ENCODE results near the gene KIAA1217. TPM values are rescaled to one million over a fixed set of nuclear protein-coding genes. Genes with fewer than 3 reads are reported as not detected.

KIAA1217 gene
- total and polyA plus RNA-seq, 12 donors, result 10.8 to 73.7 (median 40.8) TPM

DNA sequence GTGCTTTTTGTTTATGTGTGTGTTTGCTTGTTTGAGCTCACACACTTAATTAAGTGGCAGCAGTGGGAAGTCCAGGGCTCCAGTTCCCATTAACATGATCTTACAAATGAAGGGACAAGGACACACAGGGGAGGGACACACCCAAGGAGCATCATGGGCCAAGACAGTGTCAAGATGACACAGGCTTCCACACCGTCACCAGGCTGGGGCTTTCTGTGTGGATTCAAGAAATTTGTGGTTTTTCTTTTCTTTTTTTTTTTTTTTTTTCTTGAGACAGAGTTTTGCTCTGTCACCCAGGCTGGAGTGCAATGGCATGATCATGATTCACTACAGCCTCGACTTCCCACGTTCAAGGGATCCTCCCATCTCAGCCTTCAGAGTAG is 173.6 kb downstream of the KIAA1217 start:
- Histone ChIP-seq H3K27me3 (no peaks in the 10 kb centered on the region), H3K4me1 (replicated peaks in 1 of 2) (peaks cover 14 to 26% of the 10 kb centered on the region in 2 donors), H3K36me3 (replicated peaks in 1 of 2) (no peaks in the 10 kb centered on the region), H3K4me3 (no peak overlapping the region), H3K9me3 (replicated peaks in 1 of 3) (no peaks in the 10 kb centered on the region), H3K27ac (peak overlapping the region; percentile 33 to 90 (median 74))
- DNase-seq, result peak in 2 of 7 donors; percentile 20 to 37
- intact Hi-C loops (cut with DNase I), result no loop called here
- WGBS, 4 donors, result 31 to 62% (median 54%) methylated on average over 3 of the region's 3 CpGs
- TF ChIP-seq, protein P1, sequence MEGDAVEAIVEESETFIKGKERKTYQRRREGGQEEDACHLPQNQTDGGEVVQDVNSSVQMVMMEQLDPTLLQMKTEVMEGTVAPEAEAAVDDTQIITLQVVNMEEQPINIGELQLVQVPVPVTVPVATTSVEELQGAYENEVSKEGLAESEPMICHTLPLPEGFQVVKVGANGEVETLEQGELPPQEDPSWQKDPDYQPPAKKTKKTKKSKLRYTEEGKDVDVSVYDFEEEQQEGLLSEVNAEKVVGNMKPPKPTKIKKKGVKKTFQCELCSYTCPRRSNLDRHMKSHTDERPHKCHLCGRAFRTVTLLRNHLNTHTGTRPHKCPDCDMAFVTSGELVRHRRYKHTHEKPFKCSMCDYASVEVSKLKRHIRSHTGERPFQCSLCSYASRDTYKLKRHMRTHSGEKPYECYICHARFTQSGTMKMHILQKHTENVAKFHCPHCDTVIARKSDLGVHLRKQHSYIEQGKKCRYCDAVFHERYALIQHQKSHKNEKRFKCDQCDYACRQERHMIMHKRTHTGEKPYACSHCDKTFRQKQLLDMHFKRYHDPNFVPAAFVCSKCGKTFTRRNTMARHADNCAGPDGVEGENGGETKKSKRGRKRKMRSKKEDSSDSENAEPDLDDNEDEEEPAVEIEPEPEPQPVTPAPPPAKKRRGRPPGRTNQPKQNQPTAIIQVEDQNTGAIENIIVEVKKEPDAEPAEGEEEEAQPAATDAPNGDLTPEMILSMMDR (IDR thresholded peaks at IDR 0.05), result no peak
- no peak for TF ChIP-seq POLR2A (IDR thresholded peaks at IDR 0.05)

DNA sequence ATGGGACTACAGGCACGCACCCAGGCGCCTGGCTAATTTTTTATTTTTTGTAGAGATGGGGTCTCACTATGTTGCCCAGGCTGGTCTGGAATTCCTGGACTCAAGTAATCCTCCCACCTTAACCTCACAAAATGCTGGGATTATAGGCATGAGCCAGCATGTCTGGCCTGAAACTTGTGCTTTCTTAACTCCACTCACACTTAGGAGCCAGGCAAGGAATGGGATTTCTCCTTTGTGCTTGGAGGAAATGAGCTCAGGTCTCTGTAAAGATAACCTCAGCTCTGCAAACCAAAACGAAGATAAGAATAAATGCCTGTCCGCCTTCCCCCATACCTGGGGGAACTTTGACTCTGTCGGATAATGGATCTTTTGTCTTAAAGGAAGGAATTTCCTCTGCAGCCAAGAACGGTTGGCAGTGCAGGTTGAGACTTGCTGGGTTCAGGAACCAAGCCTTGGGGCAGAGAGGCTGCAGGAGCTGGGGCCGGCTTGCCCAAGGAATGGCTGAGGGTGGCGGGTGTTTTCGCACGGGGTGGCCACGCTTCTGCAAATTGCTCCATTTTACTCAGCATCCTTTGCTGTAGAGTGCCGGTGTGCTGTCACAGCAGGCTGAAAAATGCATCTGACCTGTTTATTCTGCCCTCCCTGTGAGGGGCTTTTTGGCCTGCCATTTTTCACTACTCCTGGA is 174.2 kb downstream of the KIAA1217 start:
- Histone ChIP-seq H3K27ac (peak overlapping the region; percentile 33 to 90 (median 74)), H3K36me3 (replicated peaks in 1 of 2) (no peaks in the 10 kb centered on the region), H3K4me3 (no peak overlapping the region), H3K27me3 (no peaks in the 10 kb centered on the region), H3K9me3 (replicated peaks in 1 of 3) (no peaks in the 10 kb centered on the region), H3K4me1 (replicated peaks in 1 of 2) (peaks cover 14 to 26% of the 10 kb centered on the region in 2 donors)
- peak in 3 of 7 donors; percentile 35 to 59 (median 50) for DNase-seq
- intact Hi-C loops (cut with DNase I), result no loop called here
- 55 to 71% (median 68%) methylated on average over 12 of the region's 12 CpGs for WGBS, 4 donors
- TF ChIP-seq, protein P1 (IDR thresholded peaks at IDR 0.05), result no peak
- TF ChIP-seq POLR2A (IDR thresholded peaks at IDR 0.05), result no peak

DNA sequence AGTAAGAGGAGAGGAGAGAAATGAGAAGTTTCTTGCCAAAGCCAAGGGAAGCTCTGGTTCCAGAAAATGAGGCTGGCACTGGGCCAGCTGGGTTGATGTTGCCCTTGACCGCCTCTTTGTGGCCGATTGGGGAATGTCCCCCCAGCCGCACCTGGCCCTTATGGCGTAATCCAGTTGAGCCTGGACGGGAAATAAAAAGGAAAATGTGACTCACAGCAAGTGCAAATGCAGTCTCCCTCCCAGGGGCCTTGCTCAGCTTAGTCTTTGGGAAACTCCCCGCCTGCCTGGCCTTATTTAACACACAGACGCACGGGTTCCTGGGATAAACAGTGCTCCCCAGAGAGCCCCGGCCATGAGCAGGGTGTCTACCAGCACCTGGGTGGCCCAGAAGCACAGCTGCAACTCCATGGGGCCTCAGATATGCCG is 174.8 kb downstream of the KIAA1217 start:
- TF ChIP-seq POLR2A (IDR thresholded peaks at IDR 0.05), result peak in 1 of 2 donors; percentile 60
- TF ChIP-seq, protein P1 (IDR thresholded peaks at IDR 0.05), result peak; percentile 19 to 72 (median 58)
- peak; percentile 91 to 98 (median 97) for DNase-seq
- intact Hi-C loops (cut with DNase I), result no loop called here
- H3K9me3 ChIP-seq (replicated peaks in 1 of 3), result no peaks in the 10 kb centered on the region
- H3K4me3 ChIP-seq, result no peak overlapping the region
- 10 to 26% (median 17%) methylated on average over 6 to 10 of the region's 10 CpGs for WGBS, 4 donors
- peaks cover 14 to 26% of the 10 kb centered on the region in 2 donors for H3K4me1 ChIP-seq (replicated peaks in 1 of 2)
- H3K27ac ChIP-seq, result peak overlapping the region; percentile 74 to 90 (median 88)
- H3K36me3 ChIP-seq (replicated peaks in 1 of 2), result no peaks in the 10 kb centered on the region
- H3K27me3 ChIP-seq, result no peaks in the 10 kb centered on the region

DNA sequence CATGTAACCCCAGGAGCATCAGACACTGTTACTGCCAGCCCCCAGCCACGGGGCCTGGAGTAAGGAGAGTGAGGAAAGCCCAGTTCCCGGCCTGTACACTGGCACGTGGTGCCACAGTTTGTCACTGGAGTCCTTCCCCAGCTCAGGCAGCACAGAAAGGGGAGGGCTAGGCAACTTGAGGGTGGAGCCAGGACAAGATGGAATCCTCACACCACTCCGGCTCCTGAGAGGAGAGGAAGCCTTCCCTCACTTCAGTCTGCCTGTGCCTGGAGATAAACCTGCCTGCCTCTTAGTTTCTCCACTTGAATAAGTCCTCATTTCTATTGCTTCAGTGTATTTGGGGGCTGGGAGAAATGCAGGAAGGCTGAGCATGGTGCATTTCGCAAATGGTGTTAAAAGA is 176.0 kb downstream of the KIAA1217 start:
- peaks cover 14 to 26% of the 10 kb centered on the region in 2 donors for H3K4me1 ChIP-seq (replicated peaks in 1 of 2)
- WGBS, 4 donors, result 53 to 82% (median 68%) methylated on average over 4 to 5 of the region's 5 CpGs
- TF ChIP-seq POLR2A (IDR thresholded peaks at IDR 0.05), result no peak
- TF ChIP-seq, protein P1 (IDR thresholded peaks at IDR 0.05), result no peak
- no peaks in the 10 kb centered on the region for H3K9me3 ChIP-seq (replicated peaks in 1 of 3)
- no peaks in the 10 kb centered on the region for H3K27me3 ChIP-seq
- intact Hi-C loops (cut with DNase I), result no loop called here
- H3K4me3 ChIP-seq, result no peak overlapping the region
- peak in 5 of 7 donors; percentile 29 to 48 (median 44) for DNase-seq
- peak overlapping the region in 3 of 5 donors; percentile 21 to 90 (median 88) for H3K27ac ChIP-seq
- no peaks in the 10 kb centered on the region for H3K36me3 ChIP-seq (replicated peaks in 1 of 2)

All from adrenal gland (tissue), 12 donors.